Measurements from ENCODE around the gene CIBAR2. TPM values are rescaled to one million over a fixed set of nuclear protein-coding genes. Genes with fewer than 3 reads are reported as not detected.

CIBAR2 gene
- total and polyA plus RNA-seq, 9 of the 15 experiments (the other 6 are each of a cell fraction or from before 2014, with no cell fraction given) = not detected

- TF ChIP-seq ID3 (CRISPR knock-in tag; IDR thresholded peaks at IDR 0.05) (no peak), ID3 (tag; IDR thresholded peaks at IDR 0.05) (no peak; the same call in 1 of the 2 replicates), ZNF124 (CRISPR knock-in tag; IDR thresholded peaks at IDR 0.05) (no peak), SMARCA4 (IDR thresholded peaks at IDR 0.05) (peak; percentile 91), ZBTB40 (IDR thresholded peaks at IDR 0.05) (peak; percentile 57; the same call in 1 of the 2 replicates), ZBTB40 (CRISPR knock-in tag; IDR thresholded peaks at IDR 0.05) (no peak), HNRNPLL (IDR thresholded peaks at IDR 0.05; ENCODE audit: low read depth, low read length, poor library complexity, severe bottlenecking) (no peak), TBL1XR1 (IDR thresholded peaks at IDR 0.05; ENCODE audit: low read length in 2 of 2) (peak in 1 of 2 experiments; percentile 86; a peak in 1 of 4 replicates), ZNF41 (CRISPR knock-in tag; conservative IDR thresholded peaks at IDR 0.05) (peak; percentile 39; the same call in 1 of the 2 replicates), ZNF639 (CRISPR knock-in tag; conservative IDR thresholded peaks at IDR 0.05 in 1 of 2, IDR thresholded peaks at IDR 0.05 in 1 of 2) (peak in 1 of 2 experiments; percentile 71; a peak in 2 of 4 replicates), ELF1 (tag; IDR thresholded peaks at IDR 0.05) (peak; percentile 70; the same call in 1 of the 2 replicates), ZNF232 (CRISPR knock-in tag; IDR thresholded peaks at IDR 0.05) (0 out of 2 replicates have a peak, but pooled peaks have one; percentile 50), ZNF740 (CRISPR knock-in tag; IDR thresholded peaks at IDR 0.05) (no peak), ZNF740 (tag; IDR thresholded peaks at IDR 0.05) (no peak; a peak in 1 of 4 replicates), ATF7 (IDR thresholded peaks at IDR 0.05) (peak; percentile 82)
Observed at GRCh38 chr16:85055493-85056210, 56.6 kb downstream of the CIBAR2 start (continued).

Data from K562 (cell line).